Natural killer cell treated with Interleukin-12 subunit alpha and Interleukin-12 subunit beta and Interleukin-15 and Interleukin-18, amount 100 ng/mL, for 72 hours (primary cell): ENCODE results near the gene NEUROG2. TPM values are rescaled to one million over a fixed set of nuclear protein-coding genes. Genes with fewer than 3 reads are reported as not detected.
"Not testable (repeated sequence)": the region's sequence is repeated elsewhere in the genome, so short reads cannot be mapped to it uniquely, and the experiment has no call there.

ENCODE experiments used
- ATAC-seq, 2 donors: fragments of 150-1000 bp; cut with Tn5 transposase in 1 of 2; sonication (Bioruptor Pico), chemical (Tn5 transposase) in 1 of 2; 2 replicates each; pipeline ENCODE4 v1.10.0; 2021
- DNase-seq: peaks from one replicate; pipeline ENCODE4 v3.0.0; 2022; ENCODE audit warnings: low spot score
- H3K27ac Mint-ChIP-seq, 2 donors: 1 replicate in 1 of 2; 2 replicates in 1 of 2; pipeline ENCODE4 v1.8.0; 2022; ENCODE audit warnings: mixed read lengths in 2 of 2, mild to moderate bottlenecking in 1 of 2, moderate library complexity in 1 of 2
- H3K27me3 Mint-ChIP-seq, 2 donors: 1 replicate in 1 of 2; 2 replicates in 1 of 2; pipeline ENCODE4 v1.8.0; 2022; ENCODE audit warnings: mixed read lengths in 2 of 2
- H3K36me3 Mint-ChIP-seq: one replicate; pipeline ENCODE4 v1.8.0; 2022; ENCODE audit warnings: mixed read lengths
- H3K4me1 Mint-ChIP-seq, 2 donors: 1 replicate in 1 of 2; 2 replicates in 1 of 2; pipeline ENCODE4 v1.8.0; 2022; ENCODE audit warnings: low read depth in 2 of 2, mixed read lengths in 2 of 2, mild to moderate bottlenecking in 1 of 2
- H3K4me3 Mint-ChIP-seq: one replicate; pipeline ENCODE4 v1.8.0; 2022; ENCODE audit warnings: mixed read lengths
- H3K9me3 Mint-ChIP-seq: 2 replicates; pipeline ENCODE4 v1.8.0; 2022; ENCODE audit warnings: mixed read lengths
- total RNA-seq, 2 donors: library from RNA; stranded (reverse); gene quantifications; one replicate each; pipeline ENCODE4 v1.2.3, GENCODE V29; 2022

NEUROG2 gene
- total RNA-seq, 2 donors from 2014 or later, result not detected

GRCh38 chr4:112490808-112491207 lies 25.2 kb downstream of the NEUROG2 start:
- H3K36me3 Mint-ChIP-seq, result peaks cover 13% of the 10 kb centered on the region
- H3K9me3 Mint-ChIP-seq, result peaks cover 19% of the 10 kb centered on the region
- H3K4me1 Mint-ChIP-seq, ATAC-seq, H3K27ac Mint-ChIP-seq, H3K4me3 Mint-ChIP-seq, DNase-seq: not testable (repeated sequence)
- H3K27me3 Mint-ChIP-seq, result peaks cover 12 to 38% of the 10 kb centered on the region in 2 donors

GRCh38 chr4:112485930-112486329 lies 30.1 kb downstream of the NEUROG2 start:
- DNase-seq, result no peak
- H3K4me3 Mint-ChIP-seq, result no peak overlapping the region
- H3K27ac Mint-ChIP-seq, result no peak overlapping the region
- no peak for ATAC-seq
- peaks cover 2 to 22% of the 10 kb centered on the region in 2 donors for H3K27me3 Mint-ChIP-seq
- peaks cover 17% of the 10 kb centered on the region for H3K9me3 Mint-ChIP-seq
- peaks cover 19% of the 10 kb centered on the region for H3K36me3 Mint-ChIP-seq
- no peaks in the 10 kb centered on the region for H3K4me1 Mint-ChIP-seq

GRCh38 chr4:112473985-112474384 lies 42.0 kb downstream of the NEUROG2 start:
- Mint-ChIP-seq H3K4me3 (no peak overlapping the region), H3K9me3 (peaks cover 14% of the 10 kb centered on the region), H3K27me3 (peaks cover 8 to 20% of the 10 kb centered on the region in 2 donors), H3K27ac (no peak overlapping the region), H3K36me3 (no peaks in the 10 kb centered on the region), H3K4me1 (no peaks in the 10 kb centered on the region)
- no peak for DNase-seq
- no peak for ATAC-seq

- H3K4me1 Mint-ChIP-seq, result no peaks in the 10 kb centered on the region
Observed at GRCh38 chr4:112472318-112472717, 43.7 kb downstream of the NEUROG2 start.

More at GRCh38 chr4:112472318-112472717, 43.7 kb downstream of the NEUROG2 start:
- H3K27me3 Mint-ChIP-seq, result peaks cover 6 to 14% of the 10 kb centered on the region in 2 donors
- ATAC-seq (no peak), DNase-seq (no peak)
- peaks cover 3% of the 10 kb centered on the region for H3K9me3 Mint-ChIP-seq
- no peak overlapping the region for H3K4me3 Mint-ChIP-seq
- H3K27ac Mint-ChIP-seq, result no peak overlapping the region
- no peaks in the 10 kb centered on the region for H3K36me3 Mint-ChIP-seq

Other genes starting within 250 kb of the NEUROG2 start
- gene TIFA, start 230.3 kb downstream of the NEUROG2 start, total RNA-seq, result 100 to 1,000 TPM in 1 of 2 donors, 10 to 100 TPM in 1; 64.5 to 101 TPM
- gene ALPK1, start 218.8 kb downstream of the NEUROG2 start, total RNA-seq, result 10 to 100 TPM; 33.3 to 49.5 TPM
- 10 to 100 TPM; 22.1 to 57.0 TPM for gene ZGRF1, start 120.7 kb upstream of the NEUROG2 start, total RNA-seq
- gene LARP7, start 121.0 kb upstream of the NEUROG2 start, total RNA-seq, result 10 to 100 TPM; 40.5 to 44.7 TPM